Prostate gland (tissue), 2 donors: Measurements from ENCODE around the gene ZNHIT6.

ENCODE experiments used
- POLR2AphosphoS5 ChIP-seq: sonication (generic); formaldehyde crosslinking; IDR thresholded peaks from one replicate; pipeline ENCODE4 v1.6.1; 2017; ENCODE audit warnings: antibody characterized with exemption
- TF ChIP-seq, protein P1 (sequence below), 4 experiments: fragments of 200-600 bp in 2 of 4; fragments of 450-650 bp in 2 of 4; sonication (generic) in 2 of 4; IDR thresholded peaks; 1 replicate in 3 of 4; 2 replicates in 1 of 4; pipeline ENCODE4 v1.5.1; 2016 to 2019; ENCODE audit warnings: antibody characterized with exemption in 4 of 4, mild to moderate bottlenecking in 2 of 4, moderate library complexity in 2 of 4

DNA sequence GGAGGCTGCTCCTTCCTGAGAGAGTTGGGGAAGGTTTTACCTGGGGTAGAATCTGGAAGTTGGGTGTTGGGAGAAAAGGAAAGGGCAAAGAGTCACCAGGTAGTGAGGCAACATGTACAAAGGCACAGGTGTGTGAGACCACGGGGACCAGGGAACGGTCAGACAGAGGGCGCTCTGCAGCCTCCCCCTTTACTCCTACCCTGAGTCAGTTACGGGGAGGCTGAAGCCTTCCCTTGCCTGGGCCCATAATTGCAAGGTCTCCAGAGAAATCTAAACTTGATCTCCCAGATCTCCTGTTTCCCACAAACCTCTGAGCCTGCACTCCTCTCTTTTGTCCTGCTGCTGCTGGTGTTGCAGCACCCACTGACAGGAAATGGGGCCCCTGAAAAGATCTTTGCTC lies 105.7 kb downstream of the ZNHIT6 start:
- TF ChIP-seq, protein P1, sequence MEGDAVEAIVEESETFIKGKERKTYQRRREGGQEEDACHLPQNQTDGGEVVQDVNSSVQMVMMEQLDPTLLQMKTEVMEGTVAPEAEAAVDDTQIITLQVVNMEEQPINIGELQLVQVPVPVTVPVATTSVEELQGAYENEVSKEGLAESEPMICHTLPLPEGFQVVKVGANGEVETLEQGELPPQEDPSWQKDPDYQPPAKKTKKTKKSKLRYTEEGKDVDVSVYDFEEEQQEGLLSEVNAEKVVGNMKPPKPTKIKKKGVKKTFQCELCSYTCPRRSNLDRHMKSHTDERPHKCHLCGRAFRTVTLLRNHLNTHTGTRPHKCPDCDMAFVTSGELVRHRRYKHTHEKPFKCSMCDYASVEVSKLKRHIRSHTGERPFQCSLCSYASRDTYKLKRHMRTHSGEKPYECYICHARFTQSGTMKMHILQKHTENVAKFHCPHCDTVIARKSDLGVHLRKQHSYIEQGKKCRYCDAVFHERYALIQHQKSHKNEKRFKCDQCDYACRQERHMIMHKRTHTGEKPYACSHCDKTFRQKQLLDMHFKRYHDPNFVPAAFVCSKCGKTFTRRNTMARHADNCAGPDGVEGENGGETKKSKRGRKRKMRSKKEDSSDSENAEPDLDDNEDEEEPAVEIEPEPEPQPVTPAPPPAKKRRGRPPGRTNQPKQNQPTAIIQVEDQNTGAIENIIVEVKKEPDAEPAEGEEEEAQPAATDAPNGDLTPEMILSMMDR (IDR thresholded peaks at IDR 0.05) = no peak
- TF ChIP-seq POLR2AphosphoS5 = no peak
